Measurements from ENCODE around the gene CHST15.
"Not testable (repeated sequence)": the region's sequence is repeated elsewhere in the genome, so short reads cannot be mapped to it uniquely, and the experiment has no call there.

Gene CHST15

GRCh38 chr10:124116771-124117510 is 23.5 kb upstream of the CHST15 start:
- H3K4me1 Mint-ChIP-seq, result peaks cover 21 to 29% of the 10 kb centered on the region in 2 donors
- no peaks in the 10 kb centered on the region for H3K36me3 Mint-ChIP-seq
- ATAC-seq (replicated peaks) (peak; percentile 20 to 41), DNase-seq (no peak)
- H3K4me3 Mint-ChIP-seq, result peak overlapping the region in 1 of 2 donors; percentile 2
- H3K9me3 Mint-ChIP-seq, result no peaks in the 10 kb centered on the region
- no peaks in the 10 kb centered on the region for H3K27me3 Mint-ChIP-seq
- no peak overlapping the region for H3K27ac Mint-ChIP-seq

- no peaks in the 10 kb centered on the region for H3K27me3 Mint-ChIP-seq
- H3K27ac Mint-ChIP-seq, result no peak overlapping the region
- ATAC-seq (replicated peaks) (no peak), DNase-seq (no peak)
- no peaks in the 10 kb centered on the region for H3K36me3 Mint-ChIP-seq
- H3K9me3 Mint-ChIP-seq, result peaks cover 0 to 3% of the 10 kb centered on the region in 2 donors
- H3K4me3 Mint-ChIP-seq, result no peak overlapping the region
- H3K4me1 Mint-ChIP-seq, result peaks cover 35 to 41% of the 10 kb centered on the region in 2 donors
These were observed 21.3 kb upstream of the CHST15 start for GRCh38 chr10:124114696-124115095.

- no peak overlapping the region for H3K27ac Mint-ChIP-seq
These were observed 19.6 kb upstream of the CHST15 start for GRCh38 chr10:124112891-124113580.

GRCh38 chr10:124110882-124111281 is 17.5 kb upstream of the CHST15 start:
- H3K4me3 Mint-ChIP-seq, result no peak overlapping the region
- peaks cover 0 to 3% of the 10 kb centered on the region in 2 donors for H3K9me3 Mint-ChIP-seq
- H3K27ac Mint-ChIP-seq, result no peak overlapping the region
- no peaks in the 10 kb centered on the region for H3K36me3 Mint-ChIP-seq
- DNase-seq (no peak), ATAC-seq (replicated peaks) (no peak)
- peaks cover 49 to 52% of the 10 kb centered on the region in 2 donors for H3K4me1 Mint-ChIP-seq
- H3K27me3 Mint-ChIP-seq, result no peaks in the 10 kb centered on the region

More at GRCh38 chr10:124112891-124113580, 19.6 kb upstream of the CHST15 start:
- no peaks in the 10 kb centered on the region for H3K27me3 Mint-ChIP-seq
- peaks cover 44 to 47% of the 10 kb centered on the region in 2 donors for H3K4me1 Mint-ChIP-seq
- no peak overlapping the region for H3K4me3 Mint-ChIP-seq
- H3K36me3 Mint-ChIP-seq, result no peaks in the 10 kb centered on the region
- peaks cover 0 to 3% of the 10 kb centered on the region in 2 donors for H3K9me3 Mint-ChIP-seq
- ATAC-seq (replicated peaks) (no peak), DNase-seq (no peak)

GRCh38 chr10:124109261-124109660 is 15.9 kb upstream of the CHST15 start:
- H3K27me3 Mint-ChIP-seq, result no peaks in the 10 kb centered on the region
- DNase-seq (no peak), ATAC-seq (replicated peaks) (no peak)
- no peak overlapping the region for H3K4me3 Mint-ChIP-seq
- peaks cover 55 to 65% of the 10 kb centered on the region in 2 donors for H3K4me1 Mint-ChIP-seq
- H3K27ac Mint-ChIP-seq, result no peak overlapping the region
- H3K36me3 Mint-ChIP-seq, result peaks cover 3% of the 10 kb centered on the region in 2 donors
- peaks cover 0 to 6% of the 10 kb centered on the region in 2 donors for H3K9me3 Mint-ChIP-seq

GRCh38 chr10:124107072-124107471 is 13.7 kb upstream of the CHST15 start:
- Mint-ChIP-seq H3K4me1 (peaks cover 58 to 70% of the 10 kb centered on the region in 2 donors), H3K27ac (peak overlapping the region; percentile 33), H3K9me3 (peaks cover 0 to 10% of the 10 kb centered on the region in 2 donors), H3K27me3 (no peaks in the 10 kb centered on the region), H3K36me3 (peaks cover 7 to 9% of the 10 kb centered on the region in 2 donors), H3K4me3 (peak overlapping the region in 1 of 2 donors; percentile 14)
- ATAC-seq (replicated peaks) (no peak), DNase-seq (no peak)

GRCh38 chr10:124106241-124106879 is 13.0 kb upstream of the CHST15 start:
- Mint-ChIP-seq H3K27me3 (no peaks in the 10 kb centered on the region), H3K27ac (peak overlapping the region; percentile 33), H3K4me3 (peak overlapping the region; percentile 34 to 39), H3K9me3 (peaks cover 0 to 10% of the 10 kb centered on the region in 2 donors), H3K36me3 (peaks cover 7 to 9% of the 10 kb centered on the region in 2 donors), H3K4me1 (peaks cover 55 to 68% of the 10 kb centered on the region in 2 donors)
- DNase-seq, result no peak
- peak; percentile 85 to 89 for ATAC-seq (replicated peaks)

- peaks cover 14% of the 10 kb centered on the region in 2 donors for H3K36me3 Mint-ChIP-seq
- H3K4me1 Mint-ChIP-seq, result peaks cover 52 to 68% of the 10 kb centered on the region in 2 donors
- H3K4me3 Mint-ChIP-seq, result no peak overlapping the region
- H3K27me3 Mint-ChIP-seq, result no peaks in the 10 kb centered on the region
- H3K27ac Mint-ChIP-seq, result no peak overlapping the region
- DNase-seq (no peak), ATAC-seq (replicated peaks) (no peak)
- peaks cover 2 to 11% of the 10 kb centered on the region in 2 donors for H3K9me3 Mint-ChIP-seq
These were observed 12.2 kb upstream of the CHST15 start for GRCh38 chr10:124105594-124105993.

- no peak overlapping the region for H3K27ac Mint-ChIP-seq
- no peaks in the 10 kb centered on the region for H3K27me3 Mint-ChIP-seq
- ATAC-seq (replicated peaks), result no peak
These were observed 11.6 kb upstream of the CHST15 start for GRCh38 chr10:124105045-124105444.

GRCh38 chr10:124104011-124104627 is 10.7 kb upstream of the CHST15 start:
- H3K27ac Mint-ChIP-seq, result peak overlapping the region; percentile 15
- DNase-seq (no peak), ATAC-seq (replicated peaks) (no peak)
- H3K27me3 Mint-ChIP-seq, result peaks cover 0 to 2% of the 10 kb centered on the region in 2 donors
- H3K4me3 Mint-ChIP-seq, result no peak overlapping the region
- H3K9me3 Mint-ChIP-seq, result peaks cover 3 to 13% of the 10 kb centered on the region in 2 donors
- H3K36me3 Mint-ChIP-seq, result peaks cover 15 to 16% of the 10 kb centered on the region in 2 donors
- peaks cover 57 to 70% of the 10 kb centered on the region in 2 donors for H3K4me1 Mint-ChIP-seq

More at GRCh38 chr10:124105045-124105444, 11.6 kb upstream of the CHST15 start:
- Mint-ChIP-seq H3K9me3 (peaks cover 3 to 10% of the 10 kb centered on the region in 2 donors), H3K4me3 (no peak overlapping the region), H3K36me3 (peaks cover 15 to 16% of the 10 kb centered on the region in 2 donors), H3K4me1 (peaks cover 53 to 68% of the 10 kb centered on the region in 2 donors)
- no peak for DNase-seq

- no peak overlapping the region for H3K4me3 Mint-ChIP-seq
These were observed 8.0 kb upstream of the CHST15 start for GRCh38 chr10:124101351-124101750.

GRCh38 chr10:124100651-124101050 is 7.3 kb upstream of the CHST15 start:
- Mint-ChIP-seq H3K36me3 (peaks cover 15 to 21% of the 10 kb centered on the region in 2 donors), H3K4me1 (peaks cover 36 to 52% of the 10 kb centered on the region in 2 donors), H3K9me3 (peaks cover 3 to 18% of the 10 kb centered on the region in 2 donors), H3K27ac (peak overlapping the region; percentile 84)
- not testable (repeated sequence) for DNase-seq, H3K4me3 Mint-ChIP-seq, H3K27me3 Mint-ChIP-seq
- ATAC-seq (replicated peaks), result peak; percentile 55 to 62

More at GRCh38 chr10:124101351-124101750, 8.0 kb upstream of the CHST15 start:
- Mint-ChIP-seq H3K9me3 (peaks cover 3 to 13% of the 10 kb centered on the region in 2 donors), H3K27ac (peak overlapping the region; percentile 84), H3K27me3 (peaks cover 0 to 10% of the 10 kb centered on the region in 2 donors), H3K4me1 (peaks cover 38 to 53% of the 10 kb centered on the region in 2 donors), H3K36me3 (peaks cover 15 to 17% of the 10 kb centered on the region in 2 donors)
- DNase-seq, result no peak
- ATAC-seq (replicated peaks), result no peak

GRCh38 chr10:124100124-124100523 is 6.7 kb upstream of the CHST15 start:
- Mint-ChIP-seq H3K36me3 (peaks cover 15 to 21% of the 10 kb centered on the region in 2 donors), H3K9me3 (peaks cover 3 to 18% of the 10 kb centered on the region in 2 donors), H3K27me3 (peaks cover 0 to 10% of the 10 kb centered on the region in 2 donors), H3K4me3 (no peak overlapping the region), H3K4me1 (peaks cover 36 to 52% of the 10 kb centered on the region in 2 donors), H3K27ac (peak overlapping the region; percentile 26)
- DNase-seq (no peak), ATAC-seq (replicated peaks) (peak in 1 of 2 donors; percentile 1)
